Hippocampal formation (tissue), 2 donors: ENCODE results near the gene A1CF.

Source experiments
- DNase-seq, 2 donors: peaks; one replicate each; lab custom pipeline; 2025; lab: John Stamatoyannopoulos, UW

A1CF gene

GRCh38 chr10:50861370-50861769 lies 24.1 kb downstream of the A1CF start:
- DNase-seq: no peak

- no peak for DNase-seq
Observed at GRCh38 chr10:50857579-50857978, 27.8 kb downstream of the A1CF start.

- DNase-seq: no peak
Observed at GRCh38 chr10:50855461-50855860, 30.0 kb downstream of the A1CF start.

GRCh38 chr10:50855015-50855414 lies 30.4 kb downstream of the A1CF start:
- DNase-seq: no peak

- DNase-seq: no peak
Observed at GRCh38 chr10:50853557-50853956, 31.9 kb downstream of the A1CF start.

GRCh38 chr10:50851884-50852671 lies 33.3 kb downstream of the A1CF start:
- no peak for DNase-seq

GRCh38 chr10:50850578-50851230 lies 34.7 kb downstream of the A1CF start:
- no peak for DNase-seq

GRCh38 chr10:50846753-50847152 lies 38.7 kb downstream of the A1CF start:
- DNase-seq: no peak

- DNase-seq: no peak
Observed at GRCh38 chr10:50837095-50837494, 48.3 kb downstream of the A1CF start.

- DNase-seq: no peak
Observed at GRCh38 chr10:50832171-50832751, 53.2 kb downstream of the A1CF start.

- DNase-seq: no peak
Observed at GRCh38 chr10:50830066-50830465, 55.4 kb downstream of the A1CF start.

GRCh38 chr10:50824782-50825181 lies 60.6 kb downstream of the A1CF start:
- no peak for DNase-seq

- no peak for DNase-seq
Observed at GRCh38 chr10:50823789-50824188, 61.6 kb downstream of the A1CF start.

- no peak for DNase-seq
Observed at GRCh38 chr10:50809596-50809995, 75.8 kb downstream of the A1CF start.

- DNase-seq: no peak
Observed at GRCh38 chr10:50807851-50808776, 77.3 kb downstream of the A1CF start.

GRCh38 chr10:50805981-50806622 lies 79.3 kb downstream of the A1CF start:
- DNase-seq: no peak

GRCh38 chr10:50799595-50799994 lies 85.8 kb downstream of the A1CF start:
- no peak for DNase-seq

- DNase-seq: no peak
Observed at GRCh38 chr10:50798297-50798696, 87.1 kb downstream of the A1CF start.

GRCh38 chr10:50796693-50797092 lies 88.7 kb downstream of the A1CF start:
- DNase-seq: no peak

- DNase-seq: no peak
Observed at GRCh38 chr10:50794490-50794889, 90.9 kb downstream of the A1CF start.
